Activated T-helper 9 cell treated with anti-CD3 and anti-CD28 coated beads, Interleukin-2, amount 50 U/mL, for 16 hours (primary cell): ENCODE measurements around the gene GABRB1.

ENCODE experiments used
- DNase-seq: peaks from one replicate; pipeline ENCODE4 v3.0.0-alpha.2; 2020; ENCODE audit warnings: low read depth

The GABRB1 gene

GRCh38 chr4:47049347-47049746 lies 18.0 kb downstream of the GABRB1 start:
- no peak for DNase-seq

DNA sequence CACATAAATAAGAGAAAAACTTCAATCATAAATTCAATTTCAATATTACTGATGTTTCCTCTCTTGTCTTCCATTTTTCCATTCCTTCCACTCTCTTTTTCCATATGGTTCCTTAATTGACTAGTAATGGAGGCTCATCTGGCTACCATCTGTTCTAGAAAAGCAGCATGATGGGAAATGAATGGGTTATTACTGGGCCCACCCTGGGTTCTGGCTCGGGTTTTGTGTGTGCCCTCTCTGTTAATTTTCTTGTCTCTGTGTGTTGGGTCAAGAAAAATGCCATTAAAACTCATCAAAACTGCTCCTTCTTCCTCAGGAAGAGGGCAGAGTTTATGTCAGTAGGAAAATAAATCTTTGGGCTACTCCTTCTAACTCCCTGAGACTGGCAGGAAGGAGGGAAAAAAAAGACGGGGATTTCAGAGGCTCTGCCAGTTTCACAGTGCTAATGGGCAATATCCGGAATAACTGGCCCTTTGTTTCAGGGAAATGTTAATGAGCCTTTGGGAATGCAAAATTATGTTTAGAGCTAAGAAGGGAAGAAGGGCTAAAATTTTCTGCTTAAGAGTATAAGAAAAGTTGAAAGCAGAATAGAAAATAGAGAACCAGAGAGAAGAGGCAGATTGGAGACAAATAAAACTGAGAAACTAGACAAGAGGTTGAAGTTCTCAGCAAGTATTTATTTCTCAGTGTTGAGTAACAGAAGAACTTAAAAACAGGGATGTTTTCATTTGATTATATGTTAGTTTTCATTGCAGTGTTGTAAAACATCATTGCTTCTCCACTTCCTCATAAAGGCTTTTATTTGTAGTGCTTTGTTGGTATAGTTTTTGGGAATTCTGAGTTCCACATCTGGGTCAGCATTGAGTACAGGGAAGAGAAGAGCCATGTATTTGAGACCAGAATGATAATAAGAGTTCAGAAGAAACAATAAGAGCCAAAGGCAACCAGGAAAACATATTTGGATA lies 19.7 kb downstream of the GABRB1 start:
- no peak for DNase-seq

GRCh38 chr4:47053485-47053884 lies 22.1 kb downstream of the GABRB1 start:
- no peak for DNase-seq

- no peak for DNase-seq
Observed at GRCh38 chr4:47054130-47054529, 22.8 kb downstream of the GABRB1 start.

GRCh38 chr4:47057991-47058390 lies 26.6 kb downstream of the GABRB1 start:
- DNase-seq: no peak

GRCh38 chr4:47060561-47060960 lies 29.2 kb downstream of the GABRB1 start:
- DNase-seq: no peak

- no peak for DNase-seq
Observed at GRCh38 chr4:47061435-47061834, 30.1 kb downstream of the GABRB1 start.

- no peak for DNase-seq
Observed at GRCh38 chr4:47065051-47065481, 33.7 kb downstream of the GABRB1 start.

- no peak for DNase-seq
Observed at GRCh38 chr4:47068986-47069385, 37.6 kb downstream of the GABRB1 start.

DNA sequence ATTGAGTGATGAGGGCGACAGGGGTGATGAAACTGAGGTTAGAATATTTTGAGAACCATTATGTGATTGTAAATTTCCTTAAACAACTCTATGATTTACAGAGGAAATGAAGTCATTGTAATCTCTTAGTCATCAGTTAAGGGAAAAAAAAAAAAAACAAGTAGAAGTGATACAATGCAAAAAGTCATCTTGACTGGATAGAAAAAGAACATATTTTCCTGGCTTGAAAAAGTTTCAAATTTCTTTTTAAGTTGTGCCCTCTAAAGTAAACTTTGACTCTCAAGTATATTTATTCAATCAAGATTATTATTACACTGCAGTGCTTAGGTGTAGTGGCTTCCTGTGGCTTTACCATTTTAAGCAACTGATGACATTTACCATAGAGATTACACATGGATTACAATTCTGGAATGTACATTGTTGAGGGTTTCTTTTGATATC lies 40.6 kb downstream of the GABRB1 start:
- DNase-seq: no peak

DNA sequence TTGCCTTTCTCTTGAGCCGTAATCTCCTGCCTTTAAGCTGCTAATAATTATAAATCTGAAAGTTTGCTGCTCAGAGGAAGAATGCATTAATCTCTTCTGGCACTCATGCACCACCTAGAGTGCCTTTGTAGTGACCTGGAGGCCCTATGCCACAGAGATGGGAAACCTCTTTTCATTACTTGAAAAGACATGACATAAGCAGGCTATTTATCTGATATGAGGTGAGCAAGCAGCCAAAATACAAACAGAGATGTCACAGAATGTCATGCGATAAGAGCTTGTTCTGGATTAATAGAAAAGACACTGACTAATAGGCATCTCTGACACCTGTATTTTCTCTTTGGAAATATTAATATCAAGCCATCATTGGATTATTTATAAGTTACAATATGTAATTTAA lies 42.3 kb downstream of the GABRB1 start:
- no peak for DNase-seq

DNA sequence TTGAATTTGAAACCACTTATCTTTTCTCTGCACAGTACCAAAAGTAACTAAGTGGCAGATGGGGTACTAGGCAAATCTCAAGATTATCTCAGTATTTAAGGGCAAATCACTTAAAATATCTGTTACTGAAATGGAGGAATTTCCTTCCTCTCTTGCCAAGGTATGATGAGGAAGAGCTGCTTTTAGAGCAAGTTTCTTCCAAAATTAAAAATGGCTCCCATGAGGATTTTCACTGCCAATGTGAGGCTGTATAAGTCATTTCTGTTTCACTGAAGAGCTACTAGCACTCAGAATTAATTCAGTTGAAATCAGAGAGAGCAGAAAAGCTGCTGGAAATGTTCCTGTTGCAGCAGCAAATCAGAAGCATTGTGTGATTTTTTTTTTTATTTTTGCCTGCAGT lies 43.4 kb downstream of the GABRB1 start:
- no peak for DNase-seq

DNA sequence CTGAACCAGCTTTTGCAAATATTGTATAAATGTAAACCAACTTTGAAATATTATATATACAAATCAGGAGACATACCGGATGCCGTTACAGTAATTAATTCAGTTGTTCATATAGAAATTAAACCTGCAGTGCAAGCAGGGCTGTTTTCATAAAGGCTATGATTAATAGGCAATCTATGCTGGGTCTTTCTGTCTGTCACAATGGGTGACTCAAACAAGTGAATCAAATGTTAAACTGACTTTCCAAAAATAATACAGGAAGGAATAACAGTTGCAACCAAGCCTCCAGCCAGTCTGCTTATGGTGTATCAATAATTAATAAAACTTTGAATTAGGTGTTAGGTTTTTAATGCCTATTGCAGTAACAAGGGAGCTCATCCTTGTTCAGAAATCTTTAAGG lies 43.9 kb downstream of the GABRB1 start:
- no peak for DNase-seq

DNA sequence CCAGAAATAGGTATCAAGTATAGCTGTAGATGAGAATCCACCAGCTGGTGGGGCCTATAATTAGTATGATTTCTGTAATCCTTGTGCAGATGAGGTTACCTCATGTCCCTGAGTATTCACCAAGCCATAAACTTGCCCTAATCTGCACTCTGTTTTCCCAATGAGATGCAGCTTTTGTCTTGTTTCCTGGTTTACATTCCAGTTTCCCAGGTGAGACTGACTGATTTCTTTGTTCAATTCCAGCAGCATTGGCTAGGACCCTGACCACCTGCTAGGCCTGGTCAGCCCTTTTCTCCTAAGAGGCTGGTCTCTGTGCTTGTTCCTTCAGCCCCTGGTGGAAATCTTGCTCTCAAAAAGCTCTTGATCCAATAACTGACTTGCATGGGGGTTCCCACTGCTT lies 44.6 kb downstream of the GABRB1 start:
- DNase-seq: no peak

GRCh38 chr4:47084111-47084510 lies 52.7 kb downstream of the GABRB1 start:
- no peak for DNase-seq

DNA sequence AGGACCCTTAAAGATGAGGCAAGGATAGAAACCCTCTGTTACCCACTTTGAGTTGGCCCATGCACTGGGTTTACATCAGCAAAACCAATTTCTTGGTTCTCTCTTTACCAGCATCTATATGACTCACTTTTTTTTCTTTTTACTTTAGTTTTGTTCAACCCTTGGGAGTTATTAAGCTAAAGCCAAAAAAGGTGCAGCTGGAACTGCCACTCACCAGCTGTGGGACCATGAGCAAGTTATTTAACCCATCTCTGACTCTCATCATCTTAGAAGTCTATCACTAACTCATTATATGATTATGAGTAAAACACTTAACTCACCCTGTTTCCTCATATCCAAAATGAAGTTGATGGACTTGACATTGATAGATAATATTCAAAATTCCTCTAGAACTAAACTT lies 53.4 kb downstream of the GABRB1 start:
- no peak for DNase-seq

DNA sequence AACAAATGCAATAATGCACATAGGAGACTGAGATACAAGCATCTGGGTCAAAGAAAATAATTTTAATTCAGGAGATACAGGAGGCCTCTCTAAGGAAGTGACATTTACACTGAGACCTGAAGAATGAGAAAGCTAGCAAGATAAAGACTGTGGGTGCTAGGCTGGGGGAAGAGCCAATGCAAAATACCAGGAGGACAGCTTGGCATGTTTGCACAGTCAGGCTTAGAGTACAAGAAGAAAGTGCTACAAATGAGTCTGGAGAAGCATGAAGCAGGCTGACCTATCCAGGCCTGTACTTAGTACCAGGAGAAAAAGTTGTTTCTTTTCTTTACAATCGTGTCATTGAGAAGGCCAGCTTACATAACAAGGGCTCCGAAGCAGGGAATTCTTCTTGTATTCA lies 56.9 kb downstream of the GABRB1 start:
- DNase-seq: no peak

DNA sequence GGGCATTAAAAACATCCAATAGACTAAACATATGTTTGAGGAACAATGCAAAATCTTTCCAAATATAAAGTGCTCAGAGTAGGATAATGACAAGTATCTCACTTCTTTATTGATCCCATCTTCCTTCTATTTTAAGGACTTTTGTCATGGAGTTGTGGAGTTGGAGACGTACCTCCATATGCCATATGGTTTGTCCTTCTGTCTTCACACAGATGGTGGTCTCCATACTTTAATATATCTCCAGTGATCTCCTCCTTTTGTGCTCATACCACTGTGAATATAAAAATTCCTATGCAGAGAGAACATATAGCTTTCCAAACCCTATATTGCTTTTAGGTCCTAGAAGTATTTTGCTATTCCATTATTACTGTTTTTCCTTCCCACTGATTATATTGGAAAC lies 64.5 kb downstream of the GABRB1 start:
- DNase-seq: no peak

- no peak for DNase-seq
Observed at GRCh38 chr4:47101453-47101852, 70.1 kb downstream of the GABRB1 start.

GRCh38 chr4:47104986-47105385 lies 73.6 kb downstream of the GABRB1 start:
- DNase-seq: no peak

DNA sequence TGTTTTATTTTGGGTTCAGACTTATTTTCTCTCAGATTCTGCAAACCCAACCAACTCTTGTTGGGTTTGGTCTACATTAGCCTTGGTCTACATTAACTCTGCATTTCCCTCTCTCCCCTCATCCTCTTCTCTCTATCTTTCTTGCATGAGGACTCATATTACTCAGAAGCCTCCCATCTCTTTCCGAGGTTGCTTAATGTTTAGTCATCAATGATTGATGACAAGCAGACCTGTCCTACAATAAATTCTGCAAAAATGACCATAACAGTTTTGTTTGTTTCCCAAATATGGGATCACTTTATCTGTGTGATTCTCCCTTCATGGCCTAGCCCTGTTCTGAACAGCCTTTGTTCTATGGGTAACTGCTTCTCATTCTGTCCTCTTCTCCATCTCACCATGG lies 75.2 kb downstream of the GABRB1 start:
- no peak for DNase-seq

- no peak for DNase-seq
Observed at GRCh38 chr4:47109379-47109778, 78.0 kb downstream of the GABRB1 start.

DNA sequence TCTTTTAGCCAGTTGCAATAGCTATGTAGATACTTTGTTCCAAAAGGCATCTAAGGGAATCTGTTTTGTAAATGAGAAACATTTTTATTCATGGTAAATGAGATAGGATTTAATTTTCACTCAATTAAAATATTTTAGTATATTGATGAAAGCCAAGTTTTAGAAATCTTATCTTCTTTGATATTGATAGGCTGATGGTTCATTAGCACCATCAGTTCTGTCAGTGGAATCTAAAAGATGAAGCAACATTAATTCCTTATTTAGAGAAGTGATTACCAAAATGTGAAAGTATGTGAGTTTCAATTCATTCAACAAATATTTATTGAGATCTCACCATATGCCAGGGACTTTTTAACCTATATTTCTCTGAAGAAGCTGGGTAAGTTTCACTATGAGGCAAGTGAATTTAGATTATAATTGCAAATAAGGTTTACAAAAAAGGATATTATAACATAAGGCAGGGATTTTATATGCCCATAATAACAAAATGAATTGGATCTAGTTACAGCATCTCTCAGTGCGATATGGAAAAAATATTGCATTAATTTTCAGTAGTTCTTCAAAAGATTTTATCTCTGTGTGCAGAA lies 79.3 kb downstream of the GABRB1 start:
- no peak for DNase-seq
